ENCODE measurements around the gene PGGT1B.
A peak's percentile ranks its signal among the peaks of the same experiment; 100 is the strongest.

The PGGT1B gene

DNA sequence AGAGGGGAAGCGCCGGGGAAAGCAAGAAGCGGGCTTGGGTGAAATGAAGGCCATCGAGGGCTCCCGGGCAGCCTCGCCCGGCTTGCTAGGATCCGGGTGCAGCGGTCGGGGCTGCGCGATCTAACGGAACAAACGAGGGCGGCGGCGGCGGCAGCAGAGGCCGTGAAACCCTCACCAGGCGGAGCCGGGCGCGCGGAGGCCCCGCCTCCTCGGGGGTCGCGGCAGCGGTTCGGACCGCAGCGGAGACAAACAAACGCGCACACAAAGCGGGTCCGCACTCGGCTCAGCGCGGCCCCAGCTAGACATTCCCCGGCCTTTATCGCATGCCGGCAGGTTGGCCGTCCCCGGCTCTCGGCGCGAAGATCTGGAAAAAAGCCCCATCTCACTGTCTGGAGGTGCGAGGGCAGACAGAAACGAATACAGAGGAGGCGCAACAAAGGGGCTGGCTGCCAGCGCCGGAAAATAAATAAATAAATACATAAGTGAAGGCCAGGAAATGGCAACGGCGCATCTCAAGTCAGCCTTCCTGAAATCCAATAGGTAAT, 82.4 kb downstream of the PGGT1B start:
- DNase-seq (ENCODE audit: low spot score): no peak

DNA sequence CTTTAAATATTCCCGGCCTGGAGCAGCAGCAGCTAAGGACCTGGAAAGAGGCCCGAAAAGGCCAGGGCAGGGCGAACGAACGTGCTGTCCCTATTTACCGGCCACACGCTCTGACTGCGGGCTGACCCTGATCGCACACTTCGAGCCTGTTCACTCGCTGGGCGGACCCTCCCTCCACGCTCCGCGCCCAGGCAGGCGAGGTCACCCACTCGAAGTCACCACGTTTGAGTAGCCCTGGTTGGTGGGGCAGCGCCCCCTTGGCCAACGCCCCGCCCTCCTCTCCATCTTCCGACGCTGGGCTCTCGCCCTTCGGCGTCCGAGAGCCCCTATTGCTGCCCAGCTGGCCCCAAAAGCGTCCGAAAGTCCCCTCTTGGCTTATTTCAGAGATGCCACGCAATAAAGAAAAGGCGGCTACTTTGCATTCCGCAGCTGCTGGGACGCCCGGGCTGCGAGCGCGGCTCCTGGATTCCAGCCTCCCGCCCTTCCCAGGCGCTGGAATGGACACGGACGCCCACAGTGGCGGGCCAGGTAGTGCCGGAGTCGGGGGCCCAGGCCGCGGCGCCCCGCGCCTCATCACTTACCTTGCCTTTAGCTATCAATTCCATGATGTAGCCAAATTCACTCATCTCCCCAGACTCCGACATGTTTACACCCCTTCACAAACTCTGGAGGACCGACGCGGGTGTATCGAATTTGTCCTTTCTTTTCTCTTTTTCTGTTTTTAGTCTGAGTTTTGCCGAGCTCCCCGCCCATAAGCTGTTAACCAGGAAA, 83.1 kb downstream of the PGGT1B start:
- no peak for DNase-seq (ENCODE audit: low spot score)

DNA sequence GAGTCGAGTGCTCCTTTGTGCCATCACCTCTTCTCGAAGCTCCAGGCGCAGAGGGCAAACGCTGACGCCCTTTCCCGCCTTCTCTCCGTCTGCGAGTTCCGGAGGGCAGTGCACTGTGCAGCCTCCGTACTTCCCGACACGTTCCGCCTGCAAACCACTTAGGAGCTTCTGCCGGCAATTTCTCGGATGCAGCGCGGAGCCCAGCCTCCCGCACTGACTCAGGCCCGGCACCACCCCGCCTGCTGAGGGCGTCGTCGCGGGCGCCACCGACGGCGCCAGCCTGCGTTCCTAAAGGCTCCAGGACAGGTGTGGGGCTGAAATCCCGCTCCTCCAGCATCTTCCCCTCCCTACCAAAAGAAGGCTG, 83.7 kb downstream of the PGGT1B start:
- DNase-seq (ENCODE audit: low spot score): no peak

DNA sequence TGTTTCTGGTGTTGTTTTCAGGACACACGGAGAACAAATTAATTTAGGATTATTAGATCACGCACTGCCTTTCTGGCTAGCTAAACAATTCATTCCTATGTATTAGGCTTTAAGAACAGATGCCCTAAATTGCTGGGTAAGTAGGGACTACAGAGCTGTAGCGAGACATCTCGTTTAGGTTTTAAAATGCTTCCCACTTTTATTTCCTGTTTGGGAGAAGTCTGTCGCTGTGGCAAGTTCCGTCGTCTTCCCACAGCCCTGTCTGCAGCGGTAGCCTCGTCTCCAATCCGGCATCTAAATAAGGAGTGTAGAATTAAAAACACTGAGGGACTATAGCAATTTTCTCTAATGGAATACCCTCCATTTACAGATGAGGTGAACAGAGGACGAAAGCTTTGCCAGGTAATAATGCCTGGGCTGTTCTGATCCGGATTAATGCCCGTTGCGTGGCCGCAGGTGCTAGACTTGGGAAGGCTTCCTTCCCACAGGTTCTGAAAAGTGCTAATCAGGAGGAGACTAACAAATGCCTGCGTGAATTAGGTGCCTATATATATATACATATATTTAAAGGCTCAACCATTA, 91.7 kb downstream of the PGGT1B start:
- no peak for DNase-seq (ENCODE audit: low spot score)

DNA sequence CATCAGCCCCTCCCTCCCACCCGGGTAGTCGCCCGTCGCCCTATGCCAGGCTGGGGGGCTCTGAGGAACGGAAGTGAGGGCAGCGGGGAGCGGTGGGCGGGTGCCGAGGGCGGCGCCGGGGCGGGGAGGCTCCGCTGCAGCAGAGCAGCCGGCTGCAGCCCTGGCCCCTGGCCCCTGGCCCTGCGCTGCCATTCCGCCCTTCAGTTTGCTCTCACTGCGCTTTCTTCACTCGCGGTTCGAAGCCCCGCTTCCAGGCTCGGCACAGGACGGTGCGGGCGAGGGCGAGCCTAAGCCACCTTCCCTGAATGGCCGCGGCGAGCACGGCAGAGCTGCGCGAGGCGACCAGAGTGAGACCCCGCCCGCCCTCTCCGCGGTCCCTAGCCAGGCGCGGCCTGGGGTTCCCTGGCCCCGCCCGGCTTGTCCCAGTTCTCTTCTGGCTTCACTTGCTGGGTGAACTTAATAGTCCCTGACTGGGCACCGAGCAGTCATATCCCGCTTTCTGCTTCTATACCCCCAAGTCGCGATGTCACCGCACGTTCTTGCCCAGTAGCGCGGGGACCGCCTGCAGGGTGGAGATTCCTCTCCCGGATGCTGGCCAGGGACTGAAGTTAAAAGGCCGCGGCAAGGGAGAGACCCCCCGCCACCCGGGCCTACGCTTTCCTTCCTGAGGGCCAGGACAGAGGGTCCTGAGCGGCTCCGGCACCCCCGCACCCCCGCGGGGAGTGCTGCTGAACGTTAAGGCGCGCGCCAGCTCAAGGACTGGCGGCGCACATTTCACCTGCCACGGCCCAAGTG, 92.3 kb downstream of the PGGT1B start:
- DNase-seq (ENCODE audit: low spot score): peak; percentile 12

DNA sequence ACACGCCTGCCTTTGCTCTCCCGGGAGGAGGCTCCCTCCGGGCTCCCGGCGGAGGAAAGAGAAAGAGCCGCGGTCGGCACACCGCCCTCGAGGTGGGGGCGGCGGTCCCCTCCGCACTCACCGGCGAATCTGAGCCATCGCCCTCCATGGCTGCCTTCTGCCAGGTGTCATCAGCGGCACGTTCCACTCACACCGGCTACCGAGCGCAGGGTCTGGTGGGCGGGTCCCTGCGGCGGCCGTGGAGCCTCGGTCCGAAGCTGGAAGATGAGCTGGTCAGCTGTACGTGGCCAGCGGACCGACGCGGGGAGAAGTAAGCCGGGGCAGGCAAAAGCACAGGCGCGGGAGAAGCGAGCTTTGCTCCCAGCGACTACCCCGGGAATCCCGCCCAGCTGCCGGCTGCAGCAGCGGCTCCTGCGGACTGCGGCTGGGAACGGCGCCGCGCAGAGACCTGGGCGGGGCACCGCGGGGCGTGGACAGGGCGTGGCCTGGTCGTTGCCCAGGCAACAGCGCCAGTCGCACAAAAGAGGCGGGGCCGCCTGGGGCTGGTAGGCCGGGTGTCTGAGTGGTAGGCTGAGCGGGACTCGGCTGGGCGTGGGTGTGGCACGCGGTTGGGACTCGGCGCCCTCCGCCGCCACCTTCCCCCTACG, 93.1 kb downstream of the PGGT1B start, which contains the start of gene TRIM36:
Gene TRIM36, minus strand, starts transcription at position 422 of the 647 bp plus-strand sequence. Its CDS starts 274 bp downstream, at position 148.
- peak; percentile 94 for DNase-seq (ENCODE audit: low spot score)

DNA sequence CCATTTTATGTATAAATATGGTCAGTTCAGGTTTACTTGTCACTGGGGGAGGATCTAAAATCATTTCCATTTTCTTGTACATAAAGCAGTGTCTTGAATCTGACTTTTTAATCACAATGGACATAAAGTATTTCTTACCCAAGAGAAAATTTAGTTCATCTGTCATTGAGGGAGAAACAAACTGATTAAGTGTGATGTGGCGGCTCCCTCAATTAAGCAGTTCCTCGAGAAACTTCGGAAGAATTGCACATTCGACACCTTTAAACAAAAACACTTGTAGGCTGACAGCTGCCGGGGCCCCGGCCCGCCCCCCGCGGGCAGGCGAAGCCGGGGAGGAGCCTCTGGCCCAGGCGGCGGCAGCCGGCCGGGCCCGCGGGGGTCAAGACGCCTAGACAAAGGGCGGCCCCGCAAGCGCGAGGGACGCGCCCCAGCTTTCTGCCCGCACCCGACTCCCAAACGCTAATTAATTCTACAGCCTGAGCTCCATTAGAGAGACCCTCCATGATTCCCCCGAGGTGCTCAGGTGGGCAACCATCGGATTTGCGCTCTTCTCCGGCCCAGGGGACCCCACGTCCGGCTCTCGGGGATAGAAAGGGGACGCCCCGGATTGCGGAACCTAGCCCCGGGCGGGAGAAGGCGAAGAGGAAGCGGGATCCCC, 93.7 kb downstream of the PGGT1B start:
- DNase-seq (ENCODE audit: low spot score): no peak

DNA sequence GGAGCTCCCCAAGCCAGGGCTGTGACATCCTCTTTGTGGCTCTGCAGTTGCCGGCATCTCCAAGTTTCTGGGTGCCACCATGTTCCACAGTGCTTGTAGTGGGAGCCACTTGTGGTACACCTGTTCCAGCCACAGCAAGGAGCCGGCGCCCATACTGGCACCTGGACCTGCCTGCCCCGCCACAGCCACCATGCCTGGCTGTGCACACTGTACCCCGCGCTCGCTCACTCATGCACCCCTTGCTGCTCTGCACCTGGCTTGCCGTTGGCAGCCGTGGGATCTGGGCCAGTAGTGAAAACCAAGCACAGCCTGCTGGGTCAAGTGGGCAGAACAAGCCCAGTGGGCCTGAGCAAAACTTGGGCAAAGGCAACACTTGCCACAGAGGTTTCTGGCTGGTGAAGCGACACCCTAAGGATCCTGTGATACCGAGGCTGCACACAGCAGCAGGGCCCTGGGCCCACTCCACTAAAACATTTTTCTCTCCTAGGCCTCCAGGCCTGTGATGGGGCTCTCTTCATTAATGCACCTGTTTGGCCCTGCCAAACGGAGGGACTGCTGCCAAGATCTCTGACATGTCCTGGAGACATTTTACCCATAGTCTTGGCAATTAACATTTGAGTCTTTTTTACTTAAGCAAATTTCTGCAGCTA, 95.8 kb downstream of the PGGT1B start:
- DNase-seq (ENCODE audit: low spot score): no peak

DNA sequence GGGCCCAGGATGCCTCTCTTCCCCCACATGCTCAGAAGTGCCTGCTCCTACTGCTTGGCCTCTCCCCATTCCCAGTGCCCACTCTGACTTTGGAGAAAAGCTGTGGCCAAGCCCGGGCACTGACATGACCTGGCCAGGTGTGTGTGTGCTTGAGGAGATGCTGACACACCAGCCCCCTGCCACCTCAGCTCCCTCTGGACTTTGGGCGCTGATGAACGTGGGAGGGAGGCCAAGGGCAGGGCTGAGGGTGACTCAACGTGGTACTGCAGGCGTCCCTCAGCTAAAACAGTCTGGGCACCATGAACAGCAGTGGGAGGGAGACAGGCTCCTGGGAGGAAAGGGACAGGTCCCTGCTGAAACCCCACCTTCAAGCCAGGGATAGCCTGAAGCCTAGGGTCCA, 96.9 kb downstream of the PGGT1B start:
- DNase-seq (ENCODE audit: low spot score): no peak

DNA sequence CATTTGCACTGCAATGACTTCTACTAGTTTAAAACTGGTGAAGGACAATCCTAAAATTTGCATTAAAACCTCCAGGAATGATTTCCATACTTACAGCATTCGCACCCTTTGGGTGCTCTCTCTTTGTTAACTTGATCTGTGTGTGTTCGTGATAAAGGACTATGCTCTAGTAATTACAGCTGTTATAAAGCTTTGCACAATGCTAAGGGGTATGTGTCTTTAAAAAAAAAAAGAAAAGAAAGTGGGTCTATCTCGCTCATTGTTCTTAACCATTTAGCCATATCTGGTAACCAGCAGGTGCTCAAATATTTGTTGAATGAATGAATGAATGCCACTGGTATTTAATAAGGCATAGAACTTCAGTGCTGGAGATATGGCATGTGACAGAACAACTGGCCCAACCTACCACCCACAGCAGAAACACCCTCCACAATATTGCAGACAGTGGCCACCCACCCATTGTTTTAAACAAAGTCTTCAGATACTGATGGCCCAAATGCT, 101.7 kb downstream of the PGGT1B start:
- DNase-seq (ENCODE audit: low spot score): no peak
